ENCODE data around the gene B3GAT3.
"Not testable (repeated sequence)": the region's sequence is repeated elsewhere in the genome, so short reads cannot be mapped to it uniquely, and the experiment has no call there.

B3GAT3 gene

DNA sequence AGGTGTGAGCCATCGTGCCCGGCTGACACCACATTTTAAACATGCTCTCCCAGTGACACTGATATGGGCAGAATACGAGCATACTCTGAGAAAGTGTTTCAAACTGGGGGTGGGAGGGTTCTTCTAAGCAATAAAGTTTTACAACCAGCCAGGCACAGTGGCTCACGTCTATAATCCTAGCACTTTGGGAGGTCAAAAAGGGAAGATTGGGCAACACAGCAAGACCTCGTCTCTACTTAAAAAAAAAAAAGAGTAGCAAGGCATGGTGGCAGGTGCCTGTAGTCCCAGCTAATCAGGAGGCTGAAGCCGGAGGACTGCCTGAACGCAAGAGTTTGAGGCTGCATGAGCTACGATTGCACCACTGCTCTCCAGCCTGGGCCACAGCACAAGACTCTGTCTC is 22.4 kb upstream of the B3GAT3 start:
- TF ChIP-seq CTCF (IDR thresholded peaks at IDR 0.05; ENCODE audit: low read depth, low read length): no peak
- no peak for DNase-seq (ENCODE audit: extremely low read depth, low read depth)

GRCh38 chr11:62632492-62632891 is 10.7 kb upstream of the B3GAT3 start:
- DNase-seq (ENCODE audit: extremely low read depth, low read depth): no peak
- no peak for TF ChIP-seq CTCF (IDR thresholded peaks at IDR 0.05; ENCODE audit: low read depth, low read length)

- no peak for DNase-seq (ENCODE audit: extremely low read depth, low read depth)
- no peak; the same call in 1 of the 2 replicates for TF ChIP-seq CTCF (IDR thresholded peaks at IDR 0.05; ENCODE audit: low read depth, low read length)
Measured at GRCh38 chr11:62627713-62628112, 5.9 kb upstream of the B3GAT3 start.

GRCh38 chr11:62622476-62623089 is 797 bp upstream of the B3GAT3 start:
- no peak for DNase-seq (ENCODE audit: extremely low read depth, low read depth)
- no peak for TF ChIP-seq CTCF (IDR thresholded peaks at IDR 0.05; ENCODE audit: low read depth, low read length)

DNA sequence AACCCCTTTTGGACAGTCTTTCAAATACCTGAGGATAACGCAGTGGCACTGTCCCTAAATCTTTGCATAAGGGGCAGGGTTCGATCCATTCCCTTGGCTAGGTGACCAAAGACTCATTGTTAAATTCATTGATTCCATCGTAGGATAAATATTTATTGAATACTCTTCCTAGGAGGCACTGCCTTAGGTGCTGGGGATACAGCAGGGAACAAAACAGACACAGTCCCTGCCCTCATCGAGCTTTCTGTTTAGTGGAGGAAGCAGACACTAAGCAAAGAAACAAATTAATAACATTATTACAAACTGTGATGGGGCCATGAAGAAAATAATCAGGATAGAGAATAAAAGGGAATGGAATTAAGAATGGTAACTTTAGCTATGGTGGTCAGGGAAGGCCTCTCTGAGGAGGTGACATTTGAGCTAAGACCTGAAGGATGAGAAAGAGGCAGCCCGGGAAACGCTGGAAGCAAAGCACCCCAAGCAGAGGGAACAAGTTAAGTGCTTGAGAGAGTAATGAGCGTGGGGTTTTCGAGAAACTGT is 689 bp downstream of the B3GAT3 start:
- DNase-seq (ENCODE audit: extremely low read depth, low read depth): no peak
- no peak for TF ChIP-seq CTCF (IDR thresholded peaks at IDR 0.05; ENCODE audit: low read depth, low read length)

GRCh38 chr11:62616957-62617356 is 4.8 kb downstream of the B3GAT3 start:
- DNase-seq (ENCODE audit: extremely low read depth, low read depth): not testable (repeated sequence)

- no peak for TF ChIP-seq CTCF (IDR thresholded peaks at IDR 0.05; ENCODE audit: low read depth, low read length)
- no peak for DNase-seq (ENCODE audit: extremely low read depth, low read depth)
Measured at GRCh38 chr11:62615521-62615920, 6.3 kb downstream of the B3GAT3 start.

DNA sequence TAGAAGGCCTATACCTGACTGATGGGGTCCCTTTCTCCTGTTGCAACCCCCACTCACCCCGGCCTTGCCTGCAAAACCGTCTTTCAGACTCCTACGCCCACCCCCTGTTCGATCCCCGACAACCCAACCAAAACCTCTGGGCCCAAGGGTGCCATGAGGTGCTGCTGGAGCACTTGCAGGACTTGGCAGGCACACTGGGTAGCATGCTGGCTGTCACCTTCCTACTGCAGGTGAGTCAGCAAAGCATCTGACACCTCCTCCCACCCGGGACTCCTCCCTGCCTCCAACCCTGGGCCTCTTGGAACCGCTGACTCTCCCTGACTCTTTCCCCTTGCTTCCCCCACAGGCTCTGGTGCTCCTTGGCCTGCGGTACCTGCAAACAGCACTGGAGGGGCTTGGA is 7.5 kb downstream of the B3GAT3 start:
- DNase-seq (ENCODE audit: extremely low read depth, low read depth): no peak
- no peak for TF ChIP-seq CTCF (IDR thresholded peaks at IDR 0.05; ENCODE audit: low read depth, low read length)

Data from AG09319 (cell line).